GM23338 (cell line): Measurements from ENCODE around the gene EIF4A2. TPM values are rescaled to one million over a fixed set of nuclear protein-coding genes. Genes with fewer than 3 reads are reported as not detected.
A peak's percentile ranks its signal among the peaks of the same experiment; 100 is the strongest.

ENCODE experiments used
- ATAC-seq: fragments of 200-7000 bp; cut with Tn5 transposase; 3 replicates; pipeline ENCODE4 v1.9.1; 2020
- DNase-seq: peaks from one replicate; pipeline ENCODE4 v3.0.0-alpha.2; 2015; ENCODE audit warnings: low spot score
- H2AFZ ChIP-seq: fragments of 200-600 bp; sonication (generic); 2 replicates; pipeline ENCODE4 v1.8.0; 2016; ENCODE audit warnings: antibody characterized with exemption, mild to moderate bottlenecking, moderate library complexity
- H3F3A ChIP-seq: fragments of 200-600 bp; sonication (generic); replicated peaks from 2 replicates; pipeline ENCODE4 v1.8.0; 2017; ENCODE audit warnings: antibody characterized with exemption, mixed run types, low read depth
- H3K27ac ChIP-seq: fragments of 200-600 bp; sonication (generic); 2 replicates; pipeline ENCODE4 v1.6.1; 2016; ENCODE audit warnings: low read depth
- H3K27me3 ChIP-seq: fragments of 200-600 bp; sonication (generic); 2 replicates; pipeline ENCODE4 v1.8.0; 2016; ENCODE audit warnings: mild to moderate bottlenecking, mixed run types, moderate library complexity; ENCODE audit not compliant: insufficient read depth
- H3K36me3 ChIP-seq: fragments of 200-600 bp; sonication (generic); 2 replicates; pipeline ENCODE4 v1.8.0; 2016; ENCODE audit warnings: mild to moderate bottlenecking; ENCODE audit not compliant: insufficient read depth
- H3K4me1 ChIP-seq: fragments of 200-600 bp; sonication (generic); 2 replicates; pipeline ENCODE4 v1.8.0; 2016; ENCODE audit warnings: mild to moderate bottlenecking, moderate library complexity; ENCODE audit not compliant: insufficient read depth
- H3K4me2 ChIP-seq: fragments of 200-600 bp; sonication (generic); 2 replicates; pipeline ENCODE4 v1.7.1; 2017; ENCODE audit warnings: mixed run types
- H3K4me3 ChIP-seq: fragments of 200-600 bp; sonication (generic); 2 replicates; pipeline ENCODE4 v1.6.1; 2016; ENCODE audit warnings: mixed run types
- H3K79me2 ChIP-seq: fragments of 200-600 bp; sonication (generic); replicated peaks from 2 replicates; pipeline ENCODE4 v1.8.0; 2017; ENCODE audit warnings: mild to moderate bottlenecking; ENCODE audit not compliant: insufficient read depth
- H3K9me2 ChIP-seq: fragments of 200-600 bp; sonication (generic); 2 replicates; pipeline ENCODE4 v1.8.0; 2017; ENCODE audit not compliant: insufficient read depth
- H4K20me1 ChIP-seq: fragments of 200-600 bp; sonication (generic); replicated peaks from 2 replicates; pipeline ENCODE4 v1.8.0; 2017; ENCODE audit warnings: mild to moderate bottlenecking; ENCODE audit not compliant: insufficient read depth
- H3K27ac Mint-ChIP-seq: 2 replicates; pipeline ENCODE4 v1.8.0; 2020; ENCODE audit warnings: inconsistent platforms, mild to moderate bottlenecking, moderate library complexity, mixed read lengths
- H3K27me3 Mint-ChIP-seq: 3 replicates; pipeline ENCODE4 v1.8.0; 2022; ENCODE audit warnings: low read depth, mild to moderate bottlenecking, moderate library complexity, mixed read lengths, inconsistent platforms; ENCODE audit not compliant: insufficient read depth, poor library complexity
- H3K36me3 Mint-ChIP-seq: 3 replicates; pipeline ENCODE4 v1.8.0; 2021; ENCODE audit warnings: low read depth, mild to moderate bottlenecking, inconsistent platforms, moderate library complexity, mixed read lengths
- H3K4me1 Mint-ChIP-seq: 3 replicates; pipeline ENCODE4 v1.8.0; 2020; ENCODE audit warnings: mild to moderate bottlenecking, inconsistent platforms, mixed read lengths
- H3K4me3 Mint-ChIP-seq: 3 replicates; pipeline ENCODE4 v1.8.0; 2021; ENCODE audit warnings: moderate library complexity, mild to moderate bottlenecking, inconsistent platforms, mixed read lengths
- H3K9me3 Mint-ChIP-seq: 3 replicates; pipeline ENCODE4 v1.8.0; 2020; ENCODE audit warnings: moderate library complexity, mild to moderate bottlenecking, inconsistent platforms, mixed read lengths
- CTCF ChIP-seq, 2 experiments: fragments of 200-600 bp in 1 of 2; sonication (generic) in 1 of 2; conservative IDR thresholded peaks; 2 replicates each; pipeline versions ENCODE4 v1.5.1 to v1.6.1; 2016 to 2017; ENCODE audit warnings: antibody characterized with exemption in 2 of 2, low read depth in 2 of 2, mild to moderate bottlenecking in 2 of 2, moderate library complexity in 1 of 2
- EZH2phosphoT487 ChIP-seq: fragments of 200-600 bp; sonication (generic); IDR thresholded peaks from one replicate; pipeline ENCODE4 v1.8.1; 2018; ENCODE audit warnings: antibody characterized with exemption; ENCODE audit not compliant: unreplicated experiment
- JUNB ChIP-seq: IDR thresholded peaks from one replicate; pipeline ENCODE4 v1.6.1; 2016; ENCODE audit warnings: antibody characterized with exemption; ENCODE audit not compliant: unreplicated experiment
- POLR2AphosphoS5 ChIP-seq: IDR thresholded peaks from 2 replicates; pipeline ENCODE4 v1.6.1; 2016; ENCODE audit warnings: antibody characterized with exemption, low read depth
- ZNF462 ChIP-seq: fragments of 250-450 bp; sonication (Bioruptor Pico); IDR thresholded peaks from 2 replicates; pipeline ENCODE4 v1.5.0; 2020; ENCODE audit warnings: mild to moderate bottlenecking, moderate library complexity
- polyA plus RNA-seq: library from polyadenylated mRNA; unstranded; fragments of >200 nt; fragmentation: Nextera tagmentation; extraction: Ambion mirVana; gene quantifications from 2 replicates; pipeline ENCODE4 v1.2.1, GENCODE V29; 2016
- total RNA-seq: library from RNA; depleted of rRNA; stranded (reverse); fragments of >200 nt; shearing (Covaris generic); gene quantifications from 2 replicates; pipeline ENCODE4 v1.2.3, GENCODE V29; 2014

Gene EIF4A2
- total and polyA plus RNA-seq, 2 experiments from 2014 or later, result 386 to 666 TPM

- Histone ChIP-seq H3K36me3 (peaks cover 78% of the 10 kb centered on the region), H3K27ac (peak overlapping the region; percentile 15; the same call in 1 of the 2 replicates)
- H3K27ac Mint-ChIP-seq, result peak overlapping the region; percentile 11; the same call in 1 of the 2 replicates
Measured at GRCh38 chr3:186790261-186790981, 7.0 kb downstream of the EIF4A2 start.

More at GRCh38 chr3:186790261-186790981, 7.0 kb downstream of the EIF4A2 start:
- Histone ChIP-seq H3K4me2 (no peak overlapping the region), H3K4me1 (peaks cover 6% of the 10 kb centered on the region), H3K9me2 (no peaks in the 10 kb centered on the region), H3K79me2 (peaks cover 27% of the 10 kb centered on the region), H3K4me3 (no peak overlapping the region), H2AFZ (no peak overlapping the region), H3K27me3 (no peaks in the 10 kb centered on the region), H3F3A (peaks cover 84% of the 10 kb centered on the region), H4K20me1 (peaks cover 34% of the 10 kb centered on the region)
- H3K4me1 Mint-ChIP-seq, result peaks cover 16% of the 10 kb centered on the region
- DNase-seq, result peak; percentile 40
- ATAC-seq, result peak; percentile 55
- TF ChIP-seq CTCF (conservative IDR thresholded peaks at IDR 0.05; ENCODE audit: low read depth in 2 of 2) (no peak), EZH2phosphoT487 (no peak), JUNB (no peak), POLR2AphosphoS5 (peak; percentile 56), ZNF462 (CRISPR knock-in tag) (no peak)
- H3K27me3 Mint-ChIP-seq, result peaks cover 25% of the 10 kb centered on the region
- no peak overlapping the region for H3K4me3 Mint-ChIP-seq
- no peaks in the 10 kb centered on the region for H3K9me3 Mint-ChIP-seq
- peaks cover 98% of the 10 kb centered on the region for H3K36me3 Mint-ChIP-seq
